Measurements from ENCODE around the gene WNT3. TPM values are rescaled to one million over a fixed set of nuclear protein-coding genes. Genes with fewer than 3 reads are reported as not detected.
A peak's percentile ranks its signal among the peaks of the same experiment; 100 is the strongest.

Gene WNT3
- total RNA-seq, 1 donor from 2014 or later: 0.92 TPM

DNA sequence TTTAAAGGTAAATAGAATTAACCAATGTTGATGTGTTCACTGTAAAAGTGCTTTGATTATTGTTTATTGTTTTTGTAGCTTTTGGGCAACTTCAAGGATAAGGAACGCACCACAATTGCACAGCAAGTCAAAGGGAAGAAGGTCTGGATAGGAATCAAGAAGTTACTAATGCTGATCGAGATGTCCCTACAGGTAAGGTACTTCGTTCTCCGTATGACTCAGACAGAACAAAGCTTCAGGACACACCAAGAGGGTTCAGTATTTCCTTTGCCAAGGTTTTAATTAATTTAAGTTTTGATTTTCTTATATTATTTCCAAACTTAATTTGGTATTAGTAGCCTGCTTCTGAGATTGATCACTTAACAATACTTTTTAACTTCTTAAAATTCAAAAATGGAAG, 67.1 kb downstream of the WNT3 start:
- DNase-seq (no peak), ATAC-seq (no peak)
- intact Hi-C loops (cut with micrococcal nuclease): no loop called here

DNA sequence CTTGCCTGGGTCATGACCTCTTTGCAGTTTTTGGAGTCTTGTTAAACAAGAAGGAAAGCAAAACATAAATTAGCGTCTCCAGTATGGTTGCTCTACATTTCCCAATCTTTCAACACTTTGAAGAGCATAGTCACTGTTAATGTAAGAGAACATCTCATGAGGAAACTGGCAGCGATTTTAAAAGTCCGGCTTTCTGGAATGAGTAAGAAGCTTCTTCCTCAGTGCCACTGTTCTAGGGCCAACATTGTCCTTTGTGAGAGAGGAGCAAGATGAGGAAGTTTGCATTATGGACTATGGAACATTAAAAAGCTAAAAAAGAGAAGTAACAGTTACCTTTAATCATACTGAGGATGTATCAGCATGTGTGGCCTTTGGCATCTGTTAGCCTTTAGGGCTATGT, 73.1 kb downstream of the WNT3 start:
- ATAC-seq: no peak
- DNase-seq: no peak
- intact Hi-C loops (cut with micrococcal nuclease): no loop called here

- intact Hi-C loops (cut with micrococcal nuclease): no loop called here
- ATAC-seq: no peak
- no peak for DNase-seq
Measured at GRCh38 chr17:46744441-46744840, 74.1 kb downstream of the WNT3 start.

GRCh38 chr17:46742565-46743270, 75.8 kb downstream of the WNT3 start:
- peak; percentile 91 for ATAC-seq
- DNase-seq: no peak
- intact Hi-C loops (cut with micrococcal nuclease): no loop called here

DNA sequence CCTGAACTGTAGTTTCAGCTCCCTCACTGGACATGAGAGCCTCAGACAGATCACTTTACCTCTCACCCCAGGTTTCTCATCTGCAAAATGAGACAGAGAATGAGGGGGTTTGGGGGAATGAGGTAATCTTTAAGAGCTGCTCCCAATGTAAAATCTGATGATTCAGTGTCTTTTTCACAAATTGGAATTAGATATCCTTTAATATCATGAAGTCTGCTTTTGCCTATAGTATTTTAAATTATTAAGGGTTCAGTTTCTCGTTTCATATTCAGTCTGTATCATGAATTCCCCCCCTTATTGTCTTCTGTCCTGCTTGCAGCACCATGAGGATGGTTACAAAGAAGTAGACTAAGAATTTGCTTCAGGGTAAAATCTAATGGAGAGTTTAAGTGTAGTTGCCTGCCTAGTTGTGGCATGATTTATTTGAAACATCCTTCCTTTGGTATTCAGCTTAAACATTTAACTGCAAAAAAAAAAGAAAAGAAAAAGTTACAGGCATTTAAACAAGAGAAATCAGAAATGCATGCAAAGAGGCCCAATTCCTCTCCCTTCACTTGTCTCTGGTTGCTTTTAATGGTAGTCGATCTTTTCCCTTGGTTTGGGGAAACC, 77.3 kb downstream of the WNT3 start:
- intact Hi-C loops (cut with micrococcal nuclease): no loop called here
- no peak for ATAC-seq
- DNase-seq: no peak

GRCh38 chr17:46739982-46740381, 78.5 kb downstream of the WNT3 start:
- DNase-seq: no peak
- no peak for ATAC-seq
- intact Hi-C loops (cut with micrococcal nuclease): no loop called here

- intact Hi-C loops (cut with micrococcal nuclease): no loop called here
- ATAC-seq (no peak), DNase-seq (no peak)
Measured at GRCh38 chr17:46738544-46738943, 79.9 kb downstream of the WNT3 start.

DNA sequence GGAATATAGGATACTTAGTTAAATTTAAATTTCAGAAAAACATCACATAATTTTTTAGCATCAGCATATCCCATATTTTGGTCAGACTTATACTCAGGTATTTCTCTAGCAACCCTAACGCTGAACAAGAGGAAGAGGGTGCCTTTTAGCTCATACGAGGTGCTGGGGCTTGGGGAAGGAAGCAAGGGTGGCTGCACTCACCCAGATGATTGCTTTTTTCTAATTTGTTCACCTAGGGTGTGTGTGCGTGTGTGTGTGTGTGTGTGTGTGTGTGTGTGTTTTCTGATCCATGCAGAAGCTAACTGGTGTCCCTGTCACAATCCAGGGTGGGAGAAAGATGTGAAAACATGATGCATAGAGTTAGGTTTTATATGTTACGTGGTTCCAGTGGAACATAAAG, 81.2 kb downstream of the WNT3 start:
- DNase-seq: no peak
- ATAC-seq: no peak
- intact Hi-C loops (cut with micrococcal nuclease): no loop called here

- no peak for DNase-seq
- intact Hi-C loops (cut with micrococcal nuclease): no loop called here
- no peak for ATAC-seq
Measured at GRCh38 chr17:46736100-46736499, 82.4 kb downstream of the WNT3 start.

GRCh38 chr17:46733837-46734475, 84.5 kb downstream of the WNT3 start:
- ATAC-seq: no peak
- intact Hi-C loops (cut with micrococcal nuclease): no loop called here
- no peak for DNase-seq

DNA sequence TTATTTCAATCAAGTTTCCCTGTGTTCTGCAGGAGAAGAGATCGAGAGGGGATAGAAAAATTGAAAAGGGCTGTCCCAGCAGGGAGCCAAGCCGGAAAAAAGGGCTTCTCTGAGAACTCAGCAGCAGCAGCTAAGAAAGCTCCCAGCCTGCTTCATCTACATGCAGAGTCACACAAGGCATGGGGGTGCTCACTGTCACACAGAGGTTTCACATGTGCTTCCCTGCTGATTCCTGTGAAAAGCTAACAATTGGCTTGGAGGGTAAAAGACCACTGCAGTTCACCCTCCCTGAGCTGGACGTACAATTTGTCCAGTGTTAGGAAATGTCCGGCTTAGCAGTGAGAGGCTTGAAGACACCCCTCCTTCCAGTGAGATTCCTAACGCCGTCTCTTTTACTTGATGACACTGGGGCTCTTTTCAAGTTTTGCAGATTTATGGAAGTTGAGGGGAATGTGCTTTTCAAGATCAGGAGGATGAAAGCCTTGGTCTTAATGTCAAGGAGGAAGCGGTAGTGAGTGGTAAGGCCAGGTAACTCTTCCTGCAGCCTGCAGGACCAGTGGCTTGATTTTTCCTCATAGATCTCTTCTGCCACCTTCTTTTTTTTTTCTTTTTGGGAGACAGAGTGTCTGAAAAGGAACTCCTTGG, 85.6 kb downstream of the WNT3 start:
- no peak for ATAC-seq
- DNase-seq: no peak
- intact Hi-C loops (cut with micrococcal nuclease): no loop called here

DNA sequence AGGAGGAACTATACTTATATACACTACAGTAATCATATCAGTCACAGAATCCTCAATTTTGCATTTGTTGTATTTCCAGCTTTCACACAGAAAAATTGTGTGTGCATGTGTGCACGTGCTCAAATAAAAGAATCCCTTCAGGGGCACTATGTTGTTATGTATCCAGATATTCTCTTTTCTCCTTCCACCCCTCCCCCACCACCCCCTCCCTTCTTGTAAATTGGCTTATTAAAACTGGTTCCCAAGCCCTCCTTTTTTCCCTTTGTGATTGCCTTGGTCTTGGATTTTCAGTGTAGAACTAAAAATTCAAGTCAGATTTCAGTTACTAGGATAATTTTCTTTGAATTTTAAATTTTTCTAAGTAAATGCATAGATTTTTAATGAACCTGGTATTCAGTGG, 86.3 kb downstream of the WNT3 start:
- DNase-seq: no peak
- intact Hi-C loops (cut with micrococcal nuclease): no loop called here
- no peak for ATAC-seq

DNA sequence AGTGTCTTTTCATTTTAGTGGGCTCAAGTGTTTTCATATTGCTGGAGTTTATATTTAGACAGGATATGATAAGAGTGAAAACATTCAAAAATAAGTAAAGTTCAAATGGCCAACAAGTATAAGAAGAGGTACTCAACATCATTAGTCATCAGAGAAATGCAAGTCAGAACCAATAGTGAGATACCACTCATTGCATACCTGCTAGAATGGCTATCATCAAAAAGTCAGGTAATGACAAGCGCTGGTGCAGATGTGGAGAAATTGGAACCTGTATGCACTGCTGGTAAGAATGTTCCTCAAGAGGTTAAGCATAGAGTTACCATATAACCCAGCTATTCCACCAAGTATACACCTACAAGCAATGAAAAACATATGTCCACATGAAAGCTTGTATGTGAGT, 87.8 kb downstream of the WNT3 start:
- intact Hi-C loops (cut with micrococcal nuclease): no loop called here
- DNase-seq (no peak), ATAC-seq (no peak)

GRCh38 chr17:46730026-46730425, 88.5 kb downstream of the WNT3 start:
- intact Hi-C loops (cut with micrococcal nuclease): no loop called here
- no peak for ATAC-seq

GRCh38 chr17:46727572-46728348, 90.7 kb downstream of the WNT3 start:
- ATAC-seq: no peak
- DNase-seq: no peak
- intact Hi-C loops (cut with micrococcal nuclease): no loop called here

More at GRCh38 chr17:46730026-46730425, 88.5 kb downstream of the WNT3 start:
- DNase-seq: no peak

DNA sequence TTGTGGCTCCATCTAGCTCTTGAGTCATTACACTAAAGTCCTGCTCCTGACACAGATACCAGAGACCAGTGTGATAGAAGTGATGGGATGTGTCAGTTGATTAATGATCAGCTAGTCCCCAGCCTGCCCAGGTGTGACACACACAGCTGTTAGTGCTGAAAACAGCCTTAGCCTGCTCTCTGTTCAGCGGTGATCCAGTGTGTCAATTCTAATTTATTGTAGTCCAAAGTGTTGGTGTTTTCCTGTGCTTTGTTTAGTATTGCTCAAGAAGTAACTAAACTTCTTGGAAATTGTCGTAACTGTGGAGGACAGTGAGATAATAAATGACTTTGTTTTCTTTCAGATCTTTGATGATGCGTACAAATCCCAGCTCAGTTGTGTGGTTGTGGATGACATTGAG, 92.3 kb downstream of the WNT3 start:
- ATAC-seq (no peak), DNase-seq (no peak)
- intact Hi-C loops (cut with micrococcal nuclease): no loop called here

GRCh38 chr17:46722662-46723285, 95.7 kb downstream of the WNT3 start:
- DNase-seq (no peak), ATAC-seq (no peak)
- intact Hi-C loops (cut with micrococcal nuclease): no loop called here

GRCh38 chr17:46720408-46720807, 98.1 kb downstream of the WNT3 start:
- ATAC-seq: no peak
- no peak for DNase-seq
- intact Hi-C loops (cut with micrococcal nuclease): no loop called here

DNA sequence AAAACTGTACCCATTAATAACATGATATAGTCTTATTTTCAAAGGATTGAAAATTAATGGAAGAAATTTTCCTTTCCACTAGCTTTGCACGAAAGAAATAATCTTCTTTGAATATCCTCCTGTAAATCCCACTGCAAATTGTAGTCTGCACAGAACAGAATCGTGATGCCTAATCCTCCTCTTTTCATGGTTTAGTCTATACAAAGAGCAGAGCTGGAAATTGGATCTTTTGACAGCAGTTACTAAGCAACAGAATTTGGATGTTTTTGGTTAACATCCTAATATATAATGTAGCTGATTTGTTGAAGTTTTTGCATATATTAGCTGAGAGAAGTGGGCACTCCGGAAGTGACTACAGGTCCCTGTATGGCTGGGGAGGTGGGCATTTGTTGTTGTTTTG, 98.6 kb downstream of the WNT3 start:
- no peak for DNase-seq
- ATAC-seq: no peak
- intact Hi-C loops (cut with micrococcal nuclease): no loop called here

Measured in left ventricle myocardium superior (tissue), 1 donor.